ENCODE measurements around the gene PPP1R37.

The PPP1R37 gene

DNA sequence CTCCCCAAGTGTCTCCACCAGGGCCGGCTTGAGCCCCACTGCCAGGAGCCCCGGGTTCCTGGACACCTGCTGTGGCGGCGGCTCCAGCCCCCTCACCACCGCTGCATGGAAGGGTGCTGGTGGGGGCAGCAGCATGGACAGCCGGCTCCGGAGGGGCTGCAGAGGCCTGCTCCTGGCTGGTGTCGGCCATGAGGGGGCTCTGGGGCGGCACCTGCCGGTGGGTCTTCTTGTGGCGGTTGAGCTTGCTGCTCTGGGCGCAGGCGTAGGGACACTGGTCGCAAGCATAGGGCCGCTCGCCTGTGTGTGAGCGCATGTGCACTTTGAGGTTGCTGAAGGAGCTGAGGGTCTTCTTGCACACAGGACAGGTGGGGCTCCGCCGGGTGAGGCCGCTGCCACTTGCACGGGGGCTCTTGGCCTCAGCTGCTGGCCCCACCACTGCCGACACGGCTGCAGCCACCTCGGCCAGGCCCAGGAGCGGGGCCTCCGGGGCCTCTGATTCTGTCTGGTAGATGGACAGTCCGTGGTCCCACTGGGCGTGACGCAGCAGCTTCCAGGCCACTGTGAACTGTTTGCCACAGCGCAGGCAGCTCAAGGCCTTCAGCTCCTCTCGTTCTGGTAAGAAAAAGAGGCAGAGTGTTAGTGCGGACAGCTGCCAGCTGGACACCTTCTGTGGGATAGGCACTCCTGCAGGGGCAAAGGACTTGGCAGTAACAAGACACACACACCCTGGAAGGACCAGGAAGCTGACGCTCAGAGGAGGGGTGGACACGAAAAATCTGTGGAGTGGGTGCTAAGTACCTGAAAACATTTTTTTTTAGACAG lies 20.8 kb upstream of the PPP1R37 start:
- no peak for DNase-seq

DNA sequence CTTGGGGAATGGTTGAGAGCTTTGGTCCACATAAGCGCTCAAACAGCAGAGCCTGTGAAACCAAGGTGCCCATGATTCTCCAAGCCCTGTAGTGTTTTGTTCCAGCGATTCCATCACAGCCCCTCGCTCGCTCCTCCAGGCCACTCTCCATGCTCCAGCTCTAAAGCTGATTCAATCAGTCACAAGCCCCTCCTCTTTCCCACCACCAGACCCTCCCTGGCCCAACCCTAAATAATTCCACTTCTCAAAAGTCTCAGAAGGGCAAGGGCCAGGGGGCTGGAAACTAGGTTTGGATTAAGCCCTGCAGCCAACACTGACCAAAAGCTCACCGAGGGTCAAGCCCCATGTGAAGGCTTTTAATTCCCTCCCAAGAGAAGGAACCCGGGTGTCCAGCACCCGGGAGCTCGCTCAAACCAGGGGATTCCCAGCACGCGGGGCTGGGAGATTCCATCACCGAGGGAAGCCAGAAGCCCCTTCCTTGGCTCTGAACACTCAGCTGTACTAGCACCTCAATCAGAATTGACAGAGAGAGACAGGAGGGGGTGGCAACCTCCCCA lies 18.2 kb upstream of the PPP1R37 start:
- no peak for DNase-seq

DNA sequence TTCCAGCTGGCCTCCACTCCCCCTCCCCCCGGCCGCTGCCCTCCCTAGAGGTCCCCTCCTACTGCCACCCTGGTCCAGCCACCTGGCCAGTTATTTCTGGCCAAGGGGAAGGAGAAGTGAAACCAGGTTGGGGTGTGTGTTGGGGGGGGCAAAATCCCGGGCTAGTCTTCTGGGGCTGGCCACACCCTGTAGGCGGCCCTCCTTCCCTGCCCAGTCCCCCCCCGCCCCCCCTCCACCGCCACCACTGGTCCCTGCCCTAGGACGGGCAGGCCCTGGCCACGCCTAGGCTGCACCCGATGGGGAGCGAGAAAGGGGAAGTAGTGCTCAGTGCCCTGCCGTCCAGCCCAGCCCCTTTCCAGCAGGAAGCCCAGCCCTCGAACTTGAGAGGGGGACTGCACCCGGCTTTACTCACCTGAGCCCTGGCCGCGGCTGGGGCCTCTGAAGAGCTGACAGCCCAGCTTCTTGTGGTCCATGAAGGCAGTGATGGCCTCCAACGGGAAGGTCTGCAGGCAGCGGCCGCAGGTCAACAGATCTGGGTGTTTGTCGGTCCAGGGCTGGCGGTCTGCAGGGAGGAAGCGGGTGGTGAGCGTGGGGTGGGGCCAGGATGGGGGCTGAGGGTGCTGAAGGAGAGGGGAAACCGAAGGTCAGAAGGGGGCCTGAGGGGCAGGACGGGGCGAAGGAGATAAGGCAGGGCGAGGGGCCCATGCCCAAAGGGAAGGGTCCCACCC lies 17.5 kb upstream of the PPP1R37 start:
- DNase-seq = peak; percentile 63

DNA sequence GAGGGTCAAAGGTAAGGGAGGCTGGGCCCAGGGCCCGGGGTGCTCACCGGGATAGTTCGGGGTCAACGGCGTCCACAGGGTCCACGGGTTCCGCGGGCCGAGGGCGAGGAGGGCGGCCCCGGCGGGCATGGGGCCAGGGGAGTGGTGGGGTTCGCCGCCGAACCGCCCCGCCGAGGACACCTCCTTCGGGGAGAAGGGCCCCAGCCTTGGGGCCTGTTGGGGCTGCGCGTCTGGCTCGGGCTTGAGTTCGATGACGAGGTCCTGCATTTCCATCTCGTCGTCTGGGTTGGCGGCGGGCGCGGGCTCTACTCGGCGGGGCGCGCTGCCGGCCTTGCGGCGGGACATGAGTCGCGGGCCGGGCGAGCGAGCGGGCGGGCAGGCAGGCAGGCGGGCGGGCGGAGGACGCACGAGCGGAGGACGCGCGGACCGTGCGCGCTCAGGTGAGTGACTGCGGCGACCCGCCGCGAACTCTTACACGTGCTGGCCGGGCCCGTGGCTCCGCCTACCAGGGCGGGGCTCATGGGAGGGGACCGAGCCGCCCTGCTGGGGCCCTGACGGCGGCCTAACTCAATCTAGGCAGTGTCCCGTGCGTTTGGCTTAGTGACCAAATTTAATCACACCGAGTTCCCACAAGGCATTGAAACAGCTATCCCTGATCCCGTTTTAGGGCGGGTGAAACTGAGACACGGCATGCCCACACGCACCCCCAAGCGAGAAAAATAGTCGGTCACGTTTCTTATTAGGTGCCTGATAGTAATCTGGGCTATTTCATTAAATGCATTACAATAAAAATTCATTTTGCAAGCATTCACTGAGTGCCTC lies 16.7 kb upstream of the PPP1R37 start, which contains the start of gene ZNF296:
TSS of gene ZNF296 (minus strand) at position 450 of the 822 bp plus-strand sequence. CDS start at position 345, 105 bp downstream.
- peak; percentile 73 for DNase-seq

DNA sequence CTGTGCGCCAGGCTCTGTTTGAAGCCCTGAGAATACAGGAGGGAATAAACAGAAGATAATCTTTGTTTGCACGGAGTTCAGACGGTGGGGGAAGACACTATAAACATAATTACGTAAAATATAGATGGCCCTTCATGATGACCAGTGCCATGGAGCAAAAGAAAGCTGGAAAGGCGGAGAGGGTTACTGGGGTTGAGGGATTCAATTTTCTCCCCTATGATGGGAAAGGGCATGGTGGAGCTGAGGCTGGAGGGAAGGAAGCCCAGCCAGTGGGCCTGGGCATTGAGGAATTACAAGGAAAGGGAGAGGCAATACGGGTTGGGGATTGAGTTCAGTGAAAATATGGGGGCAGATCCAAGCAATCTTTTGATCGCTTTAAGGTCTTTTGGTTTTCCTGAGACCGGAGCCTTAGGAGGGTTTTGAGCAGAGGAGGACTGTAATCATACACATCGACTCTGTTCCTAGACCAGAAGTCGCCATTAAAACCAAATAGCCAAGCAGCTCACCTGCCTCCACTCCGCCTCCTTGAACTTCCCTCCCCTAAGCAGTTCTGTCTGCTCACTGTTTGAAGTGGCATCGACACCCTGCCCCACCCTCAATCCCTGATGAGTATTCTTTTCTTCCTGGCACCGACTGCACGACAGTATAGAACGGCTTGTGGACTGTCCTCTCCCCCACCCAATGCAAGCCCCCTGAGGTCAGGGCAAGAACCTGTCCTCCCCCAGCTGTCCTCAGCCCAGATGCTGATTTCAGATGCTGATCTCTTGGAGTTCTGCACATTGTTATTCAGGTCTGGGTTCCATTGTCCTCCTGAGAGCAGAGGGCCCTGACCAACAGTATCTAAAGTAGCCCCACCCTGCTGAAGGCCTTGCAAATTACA lies 15.9 kb upstream of the PPP1R37 start:
- no peak for DNase-seq

DNA sequence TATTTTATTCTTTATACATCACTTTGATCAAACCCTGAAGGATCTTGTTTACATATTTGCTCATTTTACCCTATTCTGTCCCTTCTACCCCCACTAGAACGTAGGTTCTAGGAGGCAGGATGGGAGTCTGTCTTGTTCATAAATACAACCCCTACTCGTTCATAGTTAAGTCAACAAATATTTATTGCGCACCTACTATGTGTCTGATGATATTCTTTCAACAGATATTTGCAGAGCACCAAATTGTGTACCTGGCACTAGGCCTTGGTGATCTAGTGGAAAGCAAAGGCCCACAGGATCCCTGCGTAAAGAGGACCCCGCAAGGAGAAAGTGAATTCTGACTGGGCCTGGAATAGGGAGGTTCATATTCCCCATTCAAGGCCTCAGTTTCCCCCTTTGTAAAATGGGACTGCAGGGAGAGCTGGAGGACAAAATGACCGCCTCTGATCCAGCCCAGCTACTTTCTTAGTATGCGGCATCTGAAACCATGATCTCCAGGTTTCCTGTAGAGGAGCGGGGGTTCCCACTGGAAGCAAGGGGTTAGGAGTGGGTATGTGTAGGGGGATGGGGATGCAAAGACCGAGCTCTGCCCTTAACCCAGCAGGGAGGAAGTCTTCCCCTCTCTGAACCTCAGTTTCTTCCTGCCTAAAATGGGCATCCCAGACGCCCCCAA lies 14.5 kb upstream of the PPP1R37 start:
- DNase-seq = no peak

DNA sequence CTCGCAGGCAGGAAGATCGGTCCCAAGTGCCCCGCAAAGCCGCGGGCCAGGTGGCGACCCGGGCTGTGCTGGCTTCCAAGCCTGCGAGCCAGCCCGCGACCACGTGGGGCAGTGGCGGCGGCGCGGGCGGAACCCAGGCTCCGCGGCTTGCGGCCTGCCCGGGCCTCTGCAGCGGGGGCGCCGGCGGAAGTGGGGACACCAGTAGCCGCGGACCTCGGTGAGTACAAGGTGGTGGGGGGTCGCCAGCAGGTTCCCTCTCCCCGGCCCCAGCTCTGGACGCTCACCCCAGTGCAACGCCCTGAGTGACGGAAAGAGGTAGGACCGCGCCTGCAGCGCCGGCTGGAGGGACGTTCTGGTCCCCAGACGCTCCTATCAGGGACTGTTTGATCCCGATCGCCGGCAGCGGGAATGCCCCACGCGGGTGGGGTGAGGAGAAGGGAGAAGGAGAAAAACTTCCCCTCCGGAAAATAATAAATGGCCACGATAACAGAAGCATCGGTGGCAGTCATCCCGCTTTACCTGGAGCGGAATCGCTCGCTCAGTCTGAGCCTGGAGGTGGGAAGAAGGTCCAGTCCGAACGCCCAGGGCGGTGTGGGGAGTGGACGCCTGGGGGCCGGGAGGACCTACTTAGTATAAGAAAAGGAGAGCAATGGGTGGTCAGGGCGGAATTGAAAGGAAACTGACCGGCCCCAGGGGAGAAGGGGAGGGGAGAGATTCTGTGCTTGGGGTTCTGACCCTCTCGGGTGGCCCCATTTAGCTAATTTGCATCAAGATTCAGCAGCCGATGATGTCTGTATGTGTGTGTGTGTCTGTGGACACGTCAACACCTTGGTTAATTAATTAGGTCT lies 13.7 kb upstream of the PPP1R37 start, which contains the start of gene GEMIN7:
TSS of gene GEMIN7 (plus strand) at position 198 of the 848 bp plus-strand sequence. CDS start 10,855 bp downstream, outside the sequence.
- peak; percentile 72 for DNase-seq

DNA sequence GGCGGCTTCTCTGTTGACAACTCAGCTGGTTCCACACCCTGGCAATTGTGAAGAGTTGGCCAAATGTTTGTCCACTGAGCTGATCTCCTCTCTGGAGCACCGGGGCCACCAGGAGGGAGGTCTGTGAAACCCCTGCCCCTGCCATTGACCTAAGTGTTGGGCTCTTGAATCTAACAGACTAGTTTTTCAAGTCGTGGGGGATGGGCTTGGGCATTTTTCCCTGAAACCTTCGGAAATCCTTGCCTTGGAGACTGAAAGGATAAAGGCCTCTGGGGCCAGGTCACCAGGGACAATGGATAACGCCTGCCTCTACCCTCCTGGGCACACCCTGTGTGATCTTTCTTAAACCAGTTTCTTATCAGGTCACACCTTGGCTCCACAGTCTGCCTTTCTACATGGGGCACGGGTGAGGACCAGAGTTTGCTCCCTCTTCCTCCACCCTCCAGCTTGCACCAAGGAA lies 13.0 kb upstream of the PPP1R37 start:
- DNase-seq = no peak

DNA sequence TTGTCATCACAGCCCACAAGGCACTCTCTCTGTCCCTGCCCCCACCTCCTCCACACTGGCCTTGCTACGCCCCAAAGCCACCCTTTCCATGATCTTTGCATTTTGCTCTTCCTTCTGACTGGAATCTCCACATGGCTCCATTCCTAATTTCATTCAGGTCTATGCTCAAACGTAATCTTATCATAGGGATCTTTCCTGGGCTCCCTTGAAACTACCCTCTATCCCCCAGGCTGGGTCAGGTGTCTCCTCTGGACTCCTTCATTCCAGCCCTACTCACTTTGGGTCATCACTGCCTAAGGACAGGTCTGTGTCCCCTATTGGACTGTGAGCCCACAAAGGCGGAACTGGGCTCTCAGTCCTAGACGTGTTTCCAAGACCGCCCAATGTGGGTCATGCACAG lies 10.8 kb upstream of the PPP1R37 start:
- DNase-seq = no peak

DNA sequence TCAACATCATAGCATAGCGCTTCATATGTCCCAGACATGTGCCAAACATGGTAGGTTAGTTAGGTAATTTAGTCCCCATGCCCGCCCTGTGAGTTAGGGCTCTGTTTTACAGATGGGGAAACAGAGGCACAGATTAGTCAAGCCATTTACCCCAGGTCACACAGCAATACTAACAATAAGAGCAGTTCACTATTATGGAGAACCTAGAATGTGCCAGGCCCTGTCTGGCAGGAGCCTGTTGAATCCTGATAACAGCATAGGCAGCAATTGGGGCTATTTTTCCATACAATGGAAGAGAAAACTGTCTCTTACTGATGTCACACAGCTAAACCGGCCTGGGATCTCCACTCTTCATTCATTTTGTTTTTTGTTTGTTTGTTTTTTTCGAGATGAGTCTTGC lies 6.5 kb upstream of the PPP1R37 start:
- no peak for DNase-seq

DNA sequence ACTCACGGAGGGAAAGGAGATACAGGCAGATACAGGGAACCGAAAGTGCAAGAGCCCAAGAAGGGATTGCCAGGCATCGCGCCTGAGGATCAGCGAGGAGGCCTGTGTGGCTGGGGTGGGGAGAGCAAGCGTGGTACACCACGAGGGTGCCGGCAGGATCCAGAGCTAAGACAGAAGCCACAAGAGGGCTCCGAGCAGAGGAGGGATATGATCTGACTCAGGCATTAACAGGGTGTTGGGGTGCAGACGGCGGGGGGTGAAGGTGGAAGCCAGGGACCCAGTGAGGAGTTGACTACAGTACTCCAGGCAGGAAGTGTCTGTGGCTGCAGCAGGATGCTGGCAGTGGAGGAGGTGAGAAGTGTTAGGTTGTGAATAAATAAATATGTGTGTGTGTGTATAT lies 5.4 kb upstream of the PPP1R37 start:
- peak; percentile 16 for DNase-seq

DNA sequence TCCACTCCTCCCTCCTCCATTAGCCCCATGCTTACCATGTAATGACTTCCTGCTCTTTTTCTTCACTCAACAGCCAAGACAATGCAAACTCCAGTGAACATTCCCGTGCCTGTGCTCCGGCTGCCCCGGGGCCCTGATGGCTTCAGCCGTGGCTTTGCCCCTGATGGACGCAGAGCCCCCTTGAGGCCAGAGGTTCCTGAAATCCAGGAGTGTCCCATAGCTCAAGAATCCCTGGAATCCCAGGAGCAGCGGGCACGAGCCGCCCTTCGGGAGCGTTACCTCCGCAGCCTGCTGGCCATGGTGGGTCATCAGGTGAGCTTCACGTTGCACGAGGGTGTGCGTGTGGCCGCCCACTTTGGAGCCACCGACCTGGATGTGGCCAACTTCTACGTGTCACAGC lies 2.9 kb upstream of the PPP1R37 start:
- DNase-seq = no peak

DNA sequence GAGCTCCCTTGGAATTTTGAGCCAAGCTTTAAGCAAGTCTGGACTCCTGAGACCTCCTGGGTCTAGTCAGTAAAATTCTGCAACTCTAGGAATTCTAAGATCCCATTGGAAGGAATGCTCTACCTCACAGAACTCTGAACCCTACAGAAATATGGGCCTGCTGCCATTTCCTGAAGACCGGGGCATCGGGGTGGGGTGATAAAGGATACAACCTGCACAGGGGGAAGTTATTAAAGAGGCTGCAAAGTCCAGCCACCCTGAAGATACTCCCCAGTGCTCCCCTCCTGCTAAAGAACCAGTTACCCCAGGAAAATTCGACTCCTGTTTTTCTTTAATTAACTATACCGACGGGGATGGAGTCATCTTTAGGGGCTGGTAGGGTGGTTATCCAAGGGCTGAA lies 2.4 kb upstream of the PPP1R37 start:
- no peak for DNase-seq

DNA sequence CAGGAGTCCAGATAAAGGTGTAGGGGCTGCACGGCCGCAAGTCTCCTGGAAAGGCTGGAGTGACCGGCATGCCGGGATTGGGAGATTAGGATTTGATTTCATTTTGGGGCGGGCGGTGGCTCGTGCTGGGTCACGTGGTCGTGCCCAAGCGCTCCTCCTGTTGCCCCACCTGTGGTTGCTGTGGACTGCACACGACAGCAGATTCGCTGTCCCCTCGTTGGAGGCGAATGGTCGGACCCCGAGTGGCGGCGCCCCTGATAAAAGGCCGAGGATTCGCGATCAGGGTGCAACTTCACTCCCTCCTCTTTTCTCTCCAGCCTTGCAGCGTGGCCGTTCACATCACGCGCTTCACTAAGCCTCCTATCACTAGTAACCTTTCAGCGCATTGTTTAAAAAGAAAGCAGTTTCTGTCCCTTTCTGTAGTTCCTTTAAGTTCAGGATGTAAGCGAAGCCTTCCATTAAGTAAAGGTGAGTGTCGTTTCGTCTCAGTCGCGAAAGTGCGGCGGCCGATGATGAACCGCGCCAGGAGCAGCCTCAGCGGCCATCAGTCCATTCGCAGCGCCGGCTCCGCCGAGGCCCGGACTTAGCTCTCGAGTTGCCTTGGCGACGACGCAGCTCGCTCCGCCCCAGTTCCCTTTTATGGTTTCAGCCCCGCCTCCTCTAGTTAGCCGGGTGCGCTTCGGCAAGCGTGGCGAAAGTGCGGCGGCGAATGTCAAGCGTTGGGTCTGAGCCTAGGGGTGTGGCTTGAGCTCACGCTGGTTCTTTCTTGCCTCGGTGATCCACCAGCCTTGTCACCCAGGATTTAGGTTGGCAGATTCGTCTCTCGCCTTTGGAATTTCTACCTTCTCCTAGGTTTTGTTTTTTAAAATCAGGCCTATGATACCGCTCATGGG lies 1.7 kb upstream of the PPP1R37 start:
- DNase-seq = no peak

DNA sequence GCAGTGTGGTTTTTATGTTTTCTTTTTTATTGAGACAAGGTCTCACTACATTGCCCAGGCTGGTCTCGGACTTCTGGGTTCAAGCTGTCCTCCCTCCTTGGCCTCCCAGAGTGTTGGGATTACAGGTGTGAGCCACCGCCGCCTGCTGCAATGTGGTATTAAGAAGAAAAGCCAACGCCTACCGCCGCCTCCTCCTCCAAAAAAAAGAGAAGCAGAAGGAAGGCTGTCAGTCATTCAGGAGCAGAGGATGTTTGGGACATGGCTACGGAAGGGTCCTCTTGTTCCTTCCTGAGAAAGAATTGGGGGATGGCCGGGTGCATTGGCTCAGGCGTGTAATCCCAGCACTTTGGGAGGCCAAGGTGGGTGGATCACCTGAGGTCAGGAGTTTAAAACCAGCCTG lies 1.2 kb downstream of the PPP1R37 start:
- no peak for DNase-seq

DNA sequence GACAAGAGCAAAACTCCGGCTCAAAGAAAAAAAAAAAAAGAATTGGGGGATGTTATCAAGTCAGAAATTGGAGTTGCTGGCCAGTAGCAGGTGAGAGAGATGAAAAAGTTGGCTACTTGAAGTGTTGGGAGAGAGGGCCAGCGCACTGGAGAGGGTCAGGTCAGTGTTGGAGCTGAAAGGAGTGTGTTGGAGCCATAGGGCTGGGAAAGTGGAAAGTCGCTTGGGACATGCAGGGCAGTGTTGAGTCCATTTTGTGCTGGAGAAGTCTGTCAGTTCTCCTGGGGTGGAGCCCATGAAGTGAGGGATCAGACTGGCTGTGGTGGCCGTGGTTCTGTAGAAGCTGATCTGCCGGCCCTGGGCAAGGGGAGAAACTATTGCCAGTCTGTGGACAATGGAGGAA lies 1.7 kb downstream of the PPP1R37 start:
- DNase-seq = no peak

DNA sequence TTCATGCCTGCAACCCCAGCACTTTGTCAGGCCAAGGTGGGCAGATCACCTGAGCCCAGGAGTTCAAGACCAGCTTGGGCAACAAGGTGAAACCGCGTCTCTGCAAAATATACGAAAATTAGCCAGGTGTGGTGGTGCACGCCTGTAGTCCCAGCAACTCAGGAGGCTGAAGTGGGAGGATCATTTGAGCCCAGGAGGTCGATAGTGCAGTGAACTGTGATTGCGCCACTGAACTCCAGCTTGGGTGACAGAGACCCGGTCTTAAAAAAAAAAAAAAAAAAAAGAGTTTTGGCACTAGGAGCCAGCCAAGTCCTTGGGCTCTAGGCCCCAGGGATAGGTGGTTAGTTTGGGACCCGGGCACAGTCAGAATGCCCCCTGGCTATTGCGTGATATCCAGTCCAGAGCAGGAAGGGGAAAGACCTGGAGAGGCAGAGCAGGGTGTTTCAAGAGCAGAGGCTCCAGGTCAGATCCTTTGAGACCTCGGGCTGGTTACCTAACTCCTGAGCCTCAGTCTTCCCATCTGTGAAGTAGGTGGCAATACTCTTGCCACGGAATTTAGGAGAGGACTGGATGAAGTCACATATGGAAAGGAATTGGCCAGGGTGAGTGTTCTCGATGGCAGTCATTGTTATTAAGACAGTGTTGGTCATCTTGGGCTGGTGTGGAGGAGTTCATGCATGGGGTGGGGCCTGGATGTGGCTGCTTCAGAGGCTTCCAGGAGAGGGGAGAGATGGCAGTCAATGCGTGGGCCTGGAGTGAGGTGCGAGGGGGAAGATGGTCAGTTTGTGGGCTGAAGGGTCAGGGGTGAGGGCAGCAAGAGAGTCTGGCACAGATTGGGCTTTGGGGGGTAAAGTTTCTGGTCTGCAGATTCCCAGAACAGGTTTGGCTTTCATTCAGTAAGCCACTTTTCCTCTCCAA lies 2.8 kb downstream of the PPP1R37 start:
- DNase-seq = no peak

DNA sequence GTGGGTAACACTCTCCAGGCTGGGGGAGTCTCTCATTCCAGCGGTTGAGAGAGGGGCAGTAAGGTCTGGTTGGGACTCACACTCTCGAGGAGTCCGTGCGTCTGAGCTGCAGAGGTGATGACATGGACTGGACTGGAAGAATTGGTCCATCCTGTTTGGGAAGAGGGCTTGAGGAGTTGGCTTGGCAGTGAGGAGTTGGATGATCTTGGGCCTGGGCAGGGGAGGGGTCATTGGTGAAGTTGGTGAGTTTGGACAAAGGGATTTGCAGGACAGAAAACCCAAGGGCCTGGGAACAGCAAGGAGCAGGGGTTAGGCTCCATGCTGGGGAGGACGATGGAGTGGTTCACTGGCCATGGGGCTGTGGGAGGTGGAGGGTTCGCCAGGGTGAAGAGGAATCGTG lies 3.7 kb downstream of the PPP1R37 start:
- DNase-seq = no peak
